Hindlimb muscle (tissue), 1 donor: ENCODE results near the gene PDXDC1. TPM values are rescaled to one million over a fixed set of nuclear protein-coding genes. Genes with fewer than 3 reads are reported as not detected.
"Not testable (repeated sequence)": the region's sequence is repeated elsewhere in the genome, so short reads cannot be mapped to it uniquely, and the experiment has no call there.

Experiments used
- DNase-seq: peaks from one replicate; pipeline ENCODE4 v3.0.0-alpha.2; 2013
- polyA plus RNA-seq: library from polyadenylated mRNA; unstranded; fragments of 120-200 nt; gene quantifications from one replicate; pipeline ENCODE4 v1.2.1, GENCODE V29; 2013; ENCODE audit not compliant: insufficient read length

The PDXDC1 gene
- polyA plus RNA-seq, 1 donor: 39.5 TPM

- DNase-seq: not testable (repeated sequence)
These were observed 42.2 kb downstream of the PDXDC1 start for GRCh38 chr16:15016951-15017580.

DNA sequence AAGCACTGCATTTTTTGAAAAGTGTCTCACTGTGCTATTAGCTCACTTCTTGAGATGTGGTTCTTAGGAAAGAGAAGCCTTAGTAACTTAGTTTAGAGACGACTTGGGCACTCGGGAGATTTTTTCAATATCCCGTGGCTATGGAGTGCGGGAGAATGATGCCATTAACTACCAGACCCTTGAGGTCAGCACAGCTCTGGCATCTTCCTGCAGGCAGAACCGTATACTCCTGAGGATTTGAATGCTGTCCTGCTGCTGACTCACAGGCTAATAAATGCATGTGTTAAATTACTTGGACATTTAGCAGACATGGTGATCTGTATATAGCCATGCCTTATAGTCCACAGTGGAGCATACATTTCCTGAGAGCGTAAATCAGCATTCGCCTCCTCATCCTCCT lies 46.6 kb downstream of the PDXDC1 start:
- not testable (repeated sequence) for DNase-seq

GRCh38 chr16:15022194-15022593 lies 47.4 kb downstream of the PDXDC1 start:
- not testable (repeated sequence) for DNase-seq

- DNase-seq: not testable (repeated sequence)
These were observed 48.7 kb downstream of the PDXDC1 start for GRCh38 chr16:15023381-15024077.

- DNase-seq: not testable (repeated sequence)
These were observed 50.0 kb downstream of the PDXDC1 start for GRCh38 chr16:15024858-15025199.

DNA sequence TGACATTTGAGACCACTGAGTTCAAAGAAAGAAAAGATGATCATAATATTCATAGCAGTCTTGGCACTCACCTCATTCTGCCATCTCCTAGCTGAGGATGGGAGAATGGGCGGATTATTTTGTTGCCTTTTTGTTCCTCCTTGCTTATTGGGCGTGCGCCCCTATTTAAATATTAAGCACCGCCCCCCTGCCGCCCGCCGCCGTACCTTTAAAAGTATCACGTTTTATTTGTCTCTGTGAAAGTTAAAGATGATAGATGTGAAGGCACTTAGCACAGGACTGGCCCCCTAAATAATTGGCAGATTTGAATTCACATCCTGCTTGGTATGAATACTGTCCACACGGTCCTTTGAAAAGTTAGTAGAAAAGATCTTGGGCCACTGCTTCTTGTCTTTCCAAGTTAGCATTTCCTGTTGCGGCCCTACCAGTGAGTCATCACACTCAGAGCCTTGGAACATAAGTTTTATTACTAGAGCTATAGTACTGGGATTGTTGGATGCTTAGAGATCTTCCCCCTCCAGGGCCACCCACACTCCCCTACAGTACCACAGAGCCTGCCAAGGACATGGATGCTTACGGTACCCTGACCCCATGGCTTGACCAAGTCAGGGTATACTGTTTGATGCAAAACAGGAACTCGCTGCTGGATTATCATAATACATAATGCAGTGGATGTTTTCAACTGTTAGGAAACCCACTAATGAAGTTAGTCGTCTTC lies 50.6 kb downstream of the PDXDC1 start:
- DNase-seq: not testable (repeated sequence)

DNA sequence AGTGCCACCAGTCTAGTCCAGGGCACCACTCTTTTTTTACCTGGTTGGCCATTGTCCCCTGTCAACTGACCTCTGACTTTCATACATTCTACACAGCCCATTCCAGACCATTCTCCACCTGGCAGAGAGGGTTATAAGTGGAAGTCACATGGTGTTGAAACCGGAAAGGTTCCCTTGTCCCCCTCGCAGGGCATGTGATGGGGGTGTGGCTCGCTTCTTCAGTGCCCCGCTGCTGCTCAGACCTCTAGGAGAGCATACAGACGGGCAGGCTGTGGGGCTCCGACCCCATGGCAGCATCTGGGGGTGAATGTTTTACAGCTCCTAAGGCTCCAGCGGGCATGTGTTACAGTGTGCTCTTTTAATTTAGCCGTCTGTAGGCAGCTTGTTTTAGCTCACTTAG lies 52.2 kb downstream of the PDXDC1 start:
- not testable (repeated sequence) for DNase-seq

DNA sequence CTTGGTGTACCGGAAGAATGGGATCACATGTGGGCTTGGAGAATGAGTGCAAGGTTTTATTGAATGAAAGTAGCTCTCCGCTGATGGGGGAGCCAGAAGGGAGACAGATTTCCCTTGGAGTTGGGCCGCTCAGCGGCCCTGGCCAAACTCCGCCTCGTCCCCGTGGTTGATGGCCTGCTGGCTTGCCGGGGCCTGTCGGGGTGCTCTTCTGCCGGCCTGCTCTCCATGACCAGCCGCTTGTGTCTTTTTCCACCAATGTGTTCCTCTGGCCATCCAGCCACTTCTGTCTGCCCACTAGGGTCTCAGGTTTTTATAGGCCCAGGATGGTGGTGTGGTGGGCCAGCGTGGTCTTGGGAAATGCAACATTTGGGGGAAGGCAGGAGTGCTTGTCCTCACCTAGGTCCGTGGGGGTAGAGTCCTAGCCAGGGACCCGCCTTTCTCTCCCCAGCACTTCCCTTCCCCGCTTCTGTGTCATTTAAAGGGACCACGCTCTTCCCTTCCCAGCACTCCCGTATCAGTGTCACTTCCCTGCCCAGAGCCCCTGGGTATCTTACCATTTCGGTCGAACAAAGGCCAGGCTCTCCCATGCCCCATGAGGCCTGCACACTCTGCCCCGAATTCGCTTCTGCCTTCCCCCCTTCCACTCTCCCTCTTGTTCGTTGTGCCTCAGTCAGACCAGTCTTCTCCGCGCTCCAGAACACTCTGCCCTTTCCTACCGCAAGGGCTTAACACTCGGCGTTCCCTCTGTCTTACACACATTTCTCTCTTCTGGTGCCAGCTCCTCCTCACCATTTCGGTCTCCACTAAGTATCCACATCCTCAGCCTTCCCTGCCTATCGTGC lies 52.9 kb downstream of the PDXDC1 start:
- DNase-seq: not testable (repeated sequence)

GRCh38 chr16:15028345-15028715 lies 53.5 kb downstream of the PDXDC1 start:
- DNase-seq: not testable (repeated sequence)

GRCh38 chr16:15028801-15029698 lies 54.2 kb downstream of the PDXDC1 start:
- not testable (repeated sequence) for DNase-seq

DNA sequence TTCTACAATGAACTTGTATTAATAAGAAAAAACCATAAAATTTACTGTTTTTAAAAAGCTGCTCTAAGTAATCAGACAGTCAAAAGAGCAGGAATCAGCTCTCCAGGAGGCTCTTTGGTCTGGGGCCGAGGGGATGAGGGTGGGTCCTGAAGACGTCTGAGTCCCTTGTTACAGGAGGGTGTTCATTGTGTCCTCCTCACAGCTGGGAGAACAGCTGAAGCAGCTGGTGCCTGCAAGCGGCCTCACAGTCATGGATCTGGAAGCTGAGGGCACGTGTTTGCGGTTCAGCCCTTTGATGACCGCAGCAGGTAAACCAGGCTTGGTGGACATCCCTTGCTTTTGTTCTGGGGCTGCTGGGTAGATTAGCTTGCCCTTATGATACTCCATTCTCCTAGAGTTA lies 54.9 kb downstream of the PDXDC1 start:
- DNase-seq: not testable (repeated sequence)

DNA sequence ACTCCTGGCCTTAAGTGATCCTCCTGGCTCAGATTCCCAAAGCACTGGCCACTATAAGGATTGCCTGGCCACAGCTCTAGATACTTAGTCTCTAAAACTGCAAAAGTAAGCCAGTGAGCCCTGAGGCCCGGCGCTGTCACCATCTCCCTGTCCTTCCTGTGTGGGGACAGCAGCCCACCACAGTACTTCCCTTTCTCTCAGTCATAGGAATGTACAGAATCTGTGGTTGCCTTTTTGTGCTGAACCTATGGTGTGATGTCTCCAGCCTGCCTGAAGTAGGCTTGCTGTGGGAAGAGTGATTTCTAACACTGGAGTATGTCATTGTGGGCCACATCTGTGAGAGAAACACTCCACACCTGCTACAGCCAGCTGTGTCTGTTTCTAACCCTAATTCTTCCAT lies 56.4 kb downstream of the PDXDC1 start:
- no peak for DNase-seq

DNA sequence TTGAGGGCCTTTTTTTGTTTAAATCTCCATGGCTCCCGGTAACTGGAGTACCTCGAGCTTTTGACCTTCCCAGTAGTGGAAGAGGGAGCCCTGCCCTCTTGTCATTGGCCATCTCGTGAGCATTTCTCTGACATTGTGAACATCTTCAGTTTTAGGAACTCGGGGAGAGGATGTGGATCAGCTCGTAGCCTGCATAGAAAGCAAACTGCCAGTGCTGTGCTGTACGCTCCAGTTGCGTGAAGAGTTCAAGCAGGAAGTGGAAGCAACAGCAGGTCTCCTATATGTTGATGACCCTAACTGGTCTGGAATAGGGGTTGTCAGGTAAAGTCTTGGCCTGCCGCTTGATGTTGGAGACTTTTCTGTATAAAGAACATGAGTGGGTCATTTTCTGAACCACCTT lies 56.8 kb downstream of the PDXDC1 start:
- DNase-seq: no peak

DNA sequence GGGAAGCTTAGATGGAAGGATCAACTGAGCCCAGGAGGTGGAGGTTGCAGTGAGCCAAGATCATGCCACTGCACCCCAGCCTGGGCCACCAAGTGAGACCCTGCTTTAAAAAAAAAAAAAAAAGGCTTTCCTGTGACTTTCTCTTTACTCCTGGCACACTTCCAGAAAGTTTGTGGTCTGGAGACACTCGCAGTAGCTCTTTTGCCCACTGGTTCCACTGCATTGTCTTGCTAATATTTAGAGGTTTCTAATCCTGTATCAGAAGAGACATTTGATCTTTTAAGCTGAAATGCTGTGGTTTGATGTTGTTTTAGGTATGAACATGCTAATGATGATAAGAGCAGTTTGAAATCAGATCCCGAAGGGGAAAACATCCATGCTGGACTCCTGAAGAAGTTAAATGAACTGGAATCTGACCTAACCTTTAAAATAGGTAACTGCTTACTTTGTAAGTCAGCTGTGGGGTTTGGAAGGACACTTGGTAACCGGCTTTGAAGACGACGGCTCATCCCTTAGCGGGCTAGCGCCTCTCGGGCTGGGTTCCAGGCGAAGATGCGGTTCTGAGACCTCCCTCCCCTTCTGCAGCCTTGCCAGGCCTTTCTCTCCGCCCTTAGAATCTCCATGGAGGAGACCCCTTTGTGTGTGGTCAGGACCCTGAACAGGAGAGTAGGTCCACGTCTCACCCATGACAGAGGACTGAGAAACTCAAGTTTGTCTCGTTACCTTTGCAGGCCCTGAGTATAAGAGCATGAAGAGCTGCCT lies 57.9 kb downstream of the PDXDC1 start:
- DNase-seq: no peak

GRCh38 chr16:15033309-15033707 lies 58.5 kb downstream of the PDXDC1 start:
- no peak for DNase-seq

GRCh38 chr16:15034266-15035162 lies 59.7 kb downstream of the PDXDC1 start:
- DNase-seq: no peak

GRCh38 chr16:15035163-15035729 lies 60.4 kb downstream of the PDXDC1 start:
- DNase-seq: no peak

- DNase-seq: no peak
These were observed 62.2 kb downstream of the PDXDC1 start for GRCh38 chr16:15037003-15037402.

- DNase-seq: no peak
These were observed 62.9 kb downstream of the PDXDC1 start for GRCh38 chr16:15037745-15038144.

DNA sequence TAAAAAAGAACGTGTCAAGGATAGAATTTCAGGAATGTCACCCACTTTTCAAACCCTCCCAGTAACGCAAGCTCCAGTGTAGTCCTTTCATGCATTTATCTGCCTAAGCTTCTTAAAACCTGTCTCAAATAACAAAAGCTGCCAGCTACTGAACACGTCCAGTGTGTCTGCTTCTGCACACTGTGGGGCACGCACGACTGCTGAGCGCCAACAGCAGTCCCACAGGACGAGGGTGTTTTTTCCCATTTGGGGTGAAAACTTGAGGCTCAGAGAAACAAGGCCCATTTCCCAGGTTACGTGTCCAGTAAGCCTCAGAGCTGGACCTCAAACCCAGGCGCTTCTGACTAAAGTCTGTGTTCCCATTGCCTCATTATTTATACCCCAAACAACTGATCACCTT lies 63.9 kb downstream of the PDXDC1 start:
- no peak for DNase-seq
